ENCODE data around the gene HMG20B. TPM values are rescaled to one million over a fixed set of nuclear protein-coding genes. Genes with fewer than 3 reads are reported as not detected.

The HMG20B gene
- total RNA-seq, 1 experiment from 2014 or later = 186 TPM

DNA sequence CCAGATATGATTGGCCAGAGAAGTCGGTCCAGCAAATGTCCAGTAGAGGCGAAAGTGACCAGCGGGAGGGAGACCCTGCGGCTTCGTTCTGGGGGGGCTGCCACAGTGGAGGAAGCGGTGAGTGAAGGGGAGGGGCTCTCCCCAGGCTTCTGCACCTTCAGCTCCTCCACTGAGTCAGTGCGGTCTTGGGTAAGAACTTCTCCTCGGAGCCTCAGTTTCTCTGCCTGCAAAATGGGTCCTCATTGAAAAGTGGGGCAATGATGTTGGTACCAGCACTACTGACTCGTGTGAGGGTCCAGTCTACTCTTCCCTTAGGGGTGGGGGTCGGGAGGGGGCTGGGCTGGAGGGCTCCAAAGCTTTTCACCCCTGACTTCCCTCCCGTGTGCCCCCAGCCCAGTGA, 16.7 kb downstream of the HMG20B start:
- Histone ChIP-seq H3K9ac (ENCODE audit: low read length) (no peak overlapping the region), H3K9me3 (ENCODE audit: control insufficient read depth in 1 of 2, insufficient read depth in 1 of 2, low read depth in 1 of 2, low read length in 2 of 2) (no peaks in the 10 kb centered on the region), H3K36me3 (ENCODE audit: control insufficient read depth in 1 of 2, insufficient read depth in 2 of 2, low read length in 2 of 2) (no peaks in the 10 kb centered on the region), H3K27ac (ENCODE audit: low read depth, low read length) (no peak overlapping the region), H3K27me3 (ENCODE audit: insufficient read depth, low read length) (no peaks in the 10 kb centered on the region), H3K79me2 (ENCODE audit: insufficient read depth, low read length) (no peaks in the 10 kb centered on the region), H3K4me2 (ENCODE audit: low read length) (no peak overlapping the region), H2AFZ (ENCODE audit: low read depth, low read length, poor library complexity, severe bottlenecking) (no peak overlapping the region), H3K4me1 (ENCODE audit: control insufficient read depth in 1 of 2, insufficient read depth in 2 of 2, low read length in 2 of 2) (peaks cover 0 to 5% of the 10 kb centered on the region in 2 experiments; a peak in 1 of 4 replicates), H4K20me1 (ENCODE audit: insufficient read depth) (no peaks in the 10 kb centered on the region), H3K4me3 (replicated peaks in 1 of 2; ENCODE audit: low read depth in 1 of 2, low read length in 2 of 2) (no peak overlapping the region), H3K9me2 (ENCODE audit: insufficient read depth) (no peaks in the 10 kb centered on the region)
- RAD21 ChIA-PET (ENCODE audit: low non-redundant PET in 1 of 2, low total read pairs in 2 of 2, uncharacterized antibody in 2 of 2, unreplicated experiment in 2 of 2) = no interaction called here
- ATAC-seq (no peak), DNase-seq (ENCODE audit: low read depth, low spot score) (no peak)
- POLR2A ChIA-PET = no interaction called here
- intact Hi-C loops (cut with micrococcal nuclease) = no loop called here
- no TSS peak for BruUV-seq (replicated peaks)
- CTCF ChIA-PET = no interaction called here
- TF ChIP-seq EZH2 (IDR thresholded peaks at IDR 0.05) (no peak), RAD21 (IDR thresholded peaks at IDR 0.05; ENCODE audit: low read depth) (no peak), EZH2phosphoT487 (IDR thresholded peaks at IDR 0.05; ENCODE audit: borderline replicate concordance) (no peak)

DNA sequence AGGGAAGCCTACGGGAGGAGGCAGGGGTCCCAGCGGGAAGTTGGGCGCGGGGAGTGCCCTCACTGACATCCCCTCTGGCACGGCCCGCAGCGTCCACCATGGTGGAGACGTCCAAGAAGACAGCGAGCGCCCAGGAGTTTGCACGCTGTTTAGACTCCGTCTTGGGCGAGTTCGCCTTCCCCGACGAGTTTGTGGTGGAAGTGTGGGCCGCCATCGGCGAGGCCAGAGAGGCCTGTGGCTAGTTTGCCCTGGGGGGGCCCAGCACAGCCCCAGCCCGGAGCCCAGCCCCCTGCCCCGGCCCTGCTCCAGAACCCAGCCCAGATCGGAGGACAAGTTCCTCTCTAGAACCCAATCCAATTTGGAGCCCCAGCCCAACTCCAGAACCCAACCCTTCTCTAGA, 17.2 kb downstream of the HMG20B start:
- no peak for DNase-seq (ENCODE audit: low read depth, low spot score)
- H4K20me1 ChIP-seq (ENCODE audit: insufficient read depth) = no peaks in the 10 kb centered on the region
- ChIA-PET POLR2A (no interaction called here), CTCF (no interaction called here), RAD21 (ENCODE audit: low non-redundant PET in 1 of 2, low total read pairs in 2 of 2, uncharacterized antibody in 2 of 2, unreplicated experiment in 2 of 2) (no interaction called here)
- H3K79me2 ChIP-seq (ENCODE audit: insufficient read depth, low read length) = no peaks in the 10 kb centered on the region
- BruUV-seq (replicated peaks) = no TSS peak
- TF ChIP-seq, protein P1, sequence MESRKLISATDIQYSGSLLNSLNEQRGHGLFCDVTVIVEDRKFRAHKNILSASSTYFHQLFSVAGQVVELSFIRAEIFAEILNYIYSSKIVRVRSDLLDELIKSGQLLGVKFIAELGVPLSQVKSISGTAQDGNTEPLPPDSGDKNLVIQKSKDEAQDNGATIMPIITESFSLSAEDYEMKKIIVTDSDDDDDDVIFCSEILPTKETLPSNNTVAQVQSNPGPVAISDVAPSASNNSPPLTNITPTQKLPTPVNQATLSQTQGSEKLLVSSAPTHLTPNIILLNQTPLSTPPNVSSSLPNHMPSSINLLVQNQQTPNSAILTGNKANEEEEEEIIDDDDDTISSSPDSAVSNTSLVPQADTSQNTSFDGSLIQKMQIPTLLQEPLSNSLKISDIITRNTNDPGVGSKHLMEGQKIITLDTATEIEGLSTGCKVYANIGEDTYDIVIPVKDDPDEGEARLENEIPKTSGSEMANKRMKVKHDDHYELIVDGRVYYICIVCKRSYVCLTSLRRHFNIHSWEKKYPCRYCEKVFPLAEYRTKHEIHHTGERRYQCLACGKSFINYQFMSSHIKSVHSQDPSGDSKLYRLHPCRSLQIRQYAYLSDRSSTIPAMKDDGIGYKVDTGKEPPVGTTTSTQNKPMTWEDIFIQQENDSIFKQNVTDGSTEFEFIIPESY (IDR thresholded peaks at IDR 0.05; ENCODE audit: extremely low read depth, insufficient replicate concordance, low read length) = no peak
- TF ChIP-seq SRF (IDR thresholded peaks at IDR 0.05; ENCODE audit: low read depth) (no peak), CBX3 (IDR thresholded peaks at IDR 0.05; ENCODE audit: low read depth) (no peak), ZFX (IDR thresholded peaks at IDR 0.05) (no peak), EZH2 (IDR thresholded peaks at IDR 0.05) (no peak), TCF7L2 (IDR thresholded peaks at IDR 0.05; ENCODE audit: borderline replicate concordance, extremely low read depth, insufficient read depth, insufficient read length) (no peak), YY1 (IDR thresholded peaks at IDR 0.05; ENCODE audit: extremely low read depth, insufficient replicate concordance, low read depth, low read length) (no peak), CEBPB (IDR thresholded peaks at IDR 0.05; ENCODE audit: low read depth) (no peak), ELF1 (IDR thresholded peaks at IDR 0.05; ENCODE audit: borderline replicate concordance, low read depth) (no peak), JUND (IDR thresholded peaks at IDR 0.05) (no peak), SIN3A (IDR thresholded peaks at IDR 0.05; ENCODE audit: low read depth) (no peak), FOSL1 (IDR thresholded peaks at IDR 0.05; ENCODE audit: low read depth) (no peak), POLR2AphosphoS5 (IDR thresholded peaks at IDR 0.05; ENCODE audit: low read depth, low read length) (no peak), EZH2phosphoT487 (IDR thresholded peaks at IDR 0.05; ENCODE audit: borderline replicate concordance) (no peak)
- TF ChIP-seq, protein P2, sequence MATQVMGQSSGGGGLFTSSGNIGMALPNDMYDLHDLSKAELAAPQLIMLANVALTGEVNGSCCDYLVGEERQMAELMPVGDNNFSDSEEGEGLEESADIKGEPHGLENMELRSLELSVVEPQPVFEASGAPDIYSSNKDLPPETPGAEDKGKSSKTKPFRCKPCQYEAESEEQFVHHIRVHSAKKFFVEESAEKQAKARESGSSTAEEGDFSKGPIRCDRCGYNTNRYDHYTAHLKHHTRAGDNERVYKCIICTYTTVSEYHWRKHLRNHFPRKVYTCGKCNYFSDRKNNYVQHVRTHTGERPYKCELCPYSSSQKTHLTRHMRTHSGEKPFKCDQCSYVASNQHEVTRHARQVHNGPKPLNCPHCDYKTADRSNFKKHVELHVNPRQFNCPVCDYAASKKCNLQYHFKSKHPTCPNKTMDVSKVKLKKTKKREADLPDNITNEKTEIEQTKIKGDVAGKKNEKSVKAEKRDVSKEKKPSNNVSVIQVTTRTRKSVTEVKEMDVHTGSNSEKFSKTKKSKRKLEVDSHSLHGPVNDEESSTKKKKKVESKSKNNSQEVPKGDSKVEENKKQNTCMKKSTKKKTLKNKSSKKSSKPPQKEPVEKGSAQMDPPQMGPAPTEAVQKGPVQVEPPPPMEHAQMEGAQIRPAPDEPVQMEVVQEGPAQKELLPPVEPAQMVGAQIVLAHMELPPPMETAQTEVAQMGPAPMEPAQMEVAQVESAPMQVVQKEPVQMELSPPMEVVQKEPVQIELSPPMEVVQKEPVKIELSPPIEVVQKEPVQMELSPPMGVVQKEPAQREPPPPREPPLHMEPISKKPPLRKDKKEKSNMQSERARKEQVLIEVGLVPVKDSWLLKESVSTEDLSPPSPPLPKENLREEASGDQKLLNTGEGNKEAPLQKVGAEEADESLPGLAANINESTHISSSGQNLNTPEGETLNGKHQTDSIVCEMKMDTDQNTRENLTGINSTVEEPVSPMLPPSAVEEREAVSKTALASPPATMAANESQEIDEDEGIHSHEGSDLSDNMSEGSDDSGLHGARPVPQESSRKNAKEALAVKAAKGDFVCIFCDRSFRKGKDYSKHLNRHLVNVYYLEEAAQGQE (IDR thresholded peaks at IDR 0.05; ENCODE audit: low read depth) = no peak
- TF ChIP-seq, protein P3, sequence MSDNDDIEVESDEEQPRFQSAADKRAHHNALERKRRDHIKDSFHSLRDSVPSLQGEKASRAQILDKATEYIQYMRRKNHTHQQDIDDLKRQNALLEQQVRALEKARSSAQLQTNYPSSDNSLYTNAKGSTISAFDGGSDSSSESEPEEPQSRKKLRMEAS (IDR thresholded peaks at IDR 0.05) = no peak
- no peak overlapping the region for H2AFZ ChIP-seq (ENCODE audit: low read depth, low read length, poor library complexity, severe bottlenecking)
- H3K4me2 ChIP-seq (ENCODE audit: low read length) = no peak overlapping the region
- no peaks in the 10 kb centered on the region for H3K9me3 ChIP-seq (ENCODE audit: control insufficient read depth in 1 of 2, insufficient read depth in 1 of 2, low read depth in 1 of 2, low read length in 2 of 2)
- no peak for ATAC-seq
- H3K36me3 ChIP-seq (ENCODE audit: control insufficient read depth in 1 of 2, insufficient read depth in 2 of 2, low read length in 2 of 2) = no peaks in the 10 kb centered on the region
- no peak overlapping the region for H3K9ac ChIP-seq (ENCODE audit: low read length)
- intact Hi-C loops (cut with micrococcal nuclease) = no loop called here
- H3K27ac ChIP-seq (ENCODE audit: low read depth, low read length) = no peak overlapping the region
- no peaks in the 10 kb centered on the region for H3K27me3 ChIP-seq (ENCODE audit: insufficient read depth, low read length)
- no peaks in the 10 kb centered on the region for H3K9me2 ChIP-seq (ENCODE audit: insufficient read depth)
- peaks cover 0 to 5% of the 10 kb centered on the region in 2 experiments; a peak in 1 of 4 replicates for H3K4me1 ChIP-seq (ENCODE audit: control insufficient read depth in 1 of 2, insufficient read depth in 2 of 2, low read length in 2 of 2)
- no peak overlapping the region for H3K4me3 ChIP-seq (replicated peaks in 1 of 2; ENCODE audit: low read depth in 1 of 2, low read length in 2 of 2)

Data from HCT116 (cell line).